Spleen (tissue), 11 donors: ENCODE data around the gene KCNH5. TPM values are rescaled to one million over a fixed set of nuclear protein-coding genes. Genes with fewer than 3 reads are reported as not detected.

Experiments
- DNase-seq: peaks from one replicate; pipeline ENCODE4 v3.0.0-alpha.2; 2020
- H3K27ac ChIP-seq, 8 donors: fragments of 200-600 bp; sonication (generic) in 7 of 8; 1 replicate in 4 of 8; 2 replicates in 4 of 8; pipeline versions ENCODE4 v1.5.0 to v1.8.0; 2016 to 2021; ENCODE audit warnings: inconsistent platforms in 4 of 8, mild to moderate bottlenecking in 4 of 8, moderate library complexity in 1 of 8
- H3K27me3 ChIP-seq, 7 donors: fragments of 200-600 bp; sonication (generic) in 6 of 7; replicated peaks in 1 of 7; 1 replicate in 4 of 7; 2 replicates in 3 of 7; pipeline versions ENCODE4 v1.5.0 to v1.8.0; 2016 to 2021; ENCODE audit warnings: inconsistent platforms in 3 of 7, mild to moderate bottlenecking in 1 of 7
- H3K36me3 ChIP-seq, 6 donors: fragments of 200-600 bp; sonication (generic) in 5 of 6; 1 replicate in 4 of 6; 2 replicates in 2 of 6; pipeline versions ENCODE4 v1.5.0 to v1.8.0; 2016 to 2021; ENCODE audit warnings: inconsistent platforms in 2 of 6
- H3K4me1 ChIP-seq, 6 donors: fragments of 200-600 bp; sonication (generic) in 5 of 6; 1 replicate in 3 of 6; 2 replicates in 3 of 6; pipeline versions ENCODE4 v1.5.0 to v1.8.0; 2016 to 2021; ENCODE audit warnings: inconsistent platforms in 3 of 6
- H3K4me3 ChIP-seq, 8 donors: fragments of 200-600 bp; sonication (generic) in 7 of 8; 1 replicate in 4 of 8; 2 replicates in 4 of 8; pipeline versions ENCODE4 v1.5.0 to v1.8.0; 2016 to 2021; ENCODE audit warnings: inconsistent platforms in 4 of 8, mild to moderate bottlenecking in 4 of 8, moderate library complexity in 2 of 8
- H3K9me3 ChIP-seq, 8 donors: fragments of 200-600 bp; sonication (generic) in 7 of 8; 1 replicate in 4 of 8; 2 replicates in 4 of 8; pipeline versions ENCODE4 v1.5.0 to v1.8.0; 2016 to 2021; ENCODE audit warnings: inconsistent platforms in 4 of 8
- POLR2A ChIP-seq, 3 donors: fragments of 450-650 bp; IDR thresholded peaks; one replicate each; pipeline ENCODE4 v1.5.1; 2017; ENCODE audit warnings: antibody characterized with exemption in 3 of 3, mild to moderate bottlenecking in 1 of 3
- POLR2AphosphoS5 ChIP-seq, 3 donors: sonication (generic); formaldehyde crosslinking; IDR thresholded peaks; one replicate each; pipeline ENCODE4 v1.5.1; 2017; ENCODE audit warnings: antibody characterized with exemption in 3 of 3
- WGBS, 5 donors: extraction: QIAGEN DNeasy Blood & Tissue Kit in 3 of 5; methylation state at CpG; one replicate each; pipeline versions ENCODE4 v1.1.5 to v1.1.7; 2013 to 2018; 5-methylcytosine and 5-hydroxymethylcytosine counted together
- intact Hi-C: fragments of 100-400 bp; cut with DNase I; formaldehyde crosslinking; loops from one replicate; pipeline ENCODE4 v1.15.0; 2023; ENCODE audit warnings: low total_unique reads
- polyA plus RNA-seq, 3 donors: library from polyadenylated mRNA; stranded (reverse); fragments of 200-250 nt; gene quantifications; one replicate each; pipeline ENCODE4 v1.2.1, GENCODE V29; 2013
- total RNA-seq, 7 donors: library from RNA; depleted of rRNA in 3 of 7; stranded (reverse); fragments of >200 nt in 3 of 7; fragmentation: NEBNext Ultra II Directional in 4 of 7; extraction: Animal tissue kit (Norgen Biotek cat#: 25700) in 4 of 7; gene quantifications; one replicate each; pipeline versions ENCODE4 v1.1.0 to v1.2.1, GENCODE V29; 2016 to 2021
- TF ChIP-seq, protein P1 (sequence below), 11 experiments: fragments of 200-600 bp in 7 of 11; fragments of 450-650 bp in 4 of 11; sonication (generic) in 4 of 11; IDR thresholded peaks in 8 of 11; conservative IDR thresholded peaks in 3 of 11; 1 replicate in 7 of 11; 2 replicates in 4 of 11; pipeline versions ENCODE4 v1.4.0 to v1.8.0; 2016 to 2021; ENCODE audit warnings: antibody characterized with exemption in 11 of 11, inconsistent platforms in 4 of 11, mild to moderate bottlenecking in 1 of 11
- donor health status: healthy with polysubstance abuse.
- donor health status: DM: no; HTN: no; CAD: no; lungs with moderate emphysema.
- donor health status: DM: no; HTN: no; CAD: no.
- donor health status: Bipolar disorder and iron deficiency.
- donor health status: healthy.
- donor health status: DM: no; HTN: no; CAD: no.
- donor health status: DM: yes; HTN: yes; CAD: no.

The KCNH5 gene
- total and polyA plus RNA-seq, 10 donors = 0.02 to 0.03 (median 0.03) TPM; not detected in 6

- H3K27me3 ChIP-seq = no peaks in the 10 kb centered on the region
- H3K9me3 ChIP-seq = no peaks in the 10 kb centered on the region
- intact Hi-C loops = no loop called here
- no peak for DNase-seq
- no peak overlapping the region for H3K27ac ChIP-seq
- WGBS, 5 donors = 71 to 90% (median 83%) methylated on average over 4 of the region's 4 CpGs
- no peak overlapping the region for H3K4me3 ChIP-seq
- TF ChIP-seq, protein P1, sequence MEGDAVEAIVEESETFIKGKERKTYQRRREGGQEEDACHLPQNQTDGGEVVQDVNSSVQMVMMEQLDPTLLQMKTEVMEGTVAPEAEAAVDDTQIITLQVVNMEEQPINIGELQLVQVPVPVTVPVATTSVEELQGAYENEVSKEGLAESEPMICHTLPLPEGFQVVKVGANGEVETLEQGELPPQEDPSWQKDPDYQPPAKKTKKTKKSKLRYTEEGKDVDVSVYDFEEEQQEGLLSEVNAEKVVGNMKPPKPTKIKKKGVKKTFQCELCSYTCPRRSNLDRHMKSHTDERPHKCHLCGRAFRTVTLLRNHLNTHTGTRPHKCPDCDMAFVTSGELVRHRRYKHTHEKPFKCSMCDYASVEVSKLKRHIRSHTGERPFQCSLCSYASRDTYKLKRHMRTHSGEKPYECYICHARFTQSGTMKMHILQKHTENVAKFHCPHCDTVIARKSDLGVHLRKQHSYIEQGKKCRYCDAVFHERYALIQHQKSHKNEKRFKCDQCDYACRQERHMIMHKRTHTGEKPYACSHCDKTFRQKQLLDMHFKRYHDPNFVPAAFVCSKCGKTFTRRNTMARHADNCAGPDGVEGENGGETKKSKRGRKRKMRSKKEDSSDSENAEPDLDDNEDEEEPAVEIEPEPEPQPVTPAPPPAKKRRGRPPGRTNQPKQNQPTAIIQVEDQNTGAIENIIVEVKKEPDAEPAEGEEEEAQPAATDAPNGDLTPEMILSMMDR (IDR thresholded peaks at IDR 0.05 in 8 of 11, conservative IDR thresholded peaks at IDR 0.05 in 3 of 11) = no peak
- H3K36me3 ChIP-seq = no peaks in the 10 kb centered on the region
- no peaks in the 10 kb centered on the region for H3K4me1 ChIP-seq
These were observed 155.9 kb downstream of the KCNH5 start for GRCh38 chr14:62889364-62889763.

DNA sequence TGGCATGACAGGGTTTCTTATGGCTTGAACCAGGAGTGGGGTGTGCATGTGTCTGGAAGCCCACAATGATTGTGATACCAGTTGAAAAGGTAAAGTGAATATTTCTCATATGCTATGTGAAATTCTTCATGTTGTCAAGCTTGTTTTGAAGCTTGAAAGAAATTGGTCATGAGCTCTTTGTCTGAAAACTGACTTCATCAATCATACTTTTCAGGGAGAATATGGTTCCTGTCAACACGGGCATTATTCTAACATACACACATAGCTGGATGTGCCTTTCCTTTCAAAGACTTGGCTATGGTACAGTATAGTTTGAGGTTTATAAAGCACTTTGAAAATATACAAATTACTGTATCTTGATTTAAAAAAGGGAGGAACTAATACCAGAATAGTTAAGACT, 158.8 kb downstream of the KCNH5 start:
- 59 to 76% (median 68%) methylated on average over 1 of the region's 1 CpG for WGBS, 5 donors
- TF ChIP-seq POLR2A (IDR thresholded peaks at IDR 0.05) (no peak), POLR2AphosphoS5 (IDR thresholded peaks at IDR 0.05) (no peak)
- TF ChIP-seq, protein P1 (IDR thresholded peaks at IDR 0.05 in 8 of 11, conservative IDR thresholded peaks at IDR 0.05 in 3 of 11) = no peak
- intact Hi-C loops = no loop called here

DNA sequence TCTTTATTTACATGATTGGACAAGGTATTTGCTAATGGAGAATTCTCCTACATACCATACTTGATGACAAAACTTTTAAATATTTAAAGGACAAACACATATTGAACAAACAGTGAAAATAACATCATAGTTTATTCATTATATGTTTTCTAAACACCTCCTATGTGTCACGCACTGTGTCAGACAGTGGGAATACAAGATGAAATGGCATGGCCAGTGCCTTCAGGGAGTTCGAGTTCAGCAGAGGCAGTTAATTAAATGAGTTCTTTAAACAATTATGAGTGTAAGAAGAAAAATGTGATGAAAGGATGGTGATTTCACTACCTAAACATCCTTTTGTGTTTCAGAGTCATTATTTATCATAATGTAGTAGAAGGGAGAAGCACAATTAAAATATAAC, 159.8 kb downstream of the KCNH5 start:
- H3K27ac ChIP-seq = no peak overlapping the region
- no peaks in the 10 kb centered on the region for H3K9me3 ChIP-seq
- WGBS, 5 donors = 74 to 86% (median 79%) methylated on average over 2 of the region's 2 CpGs
- no peak for DNase-seq
- no peak overlapping the region for H3K4me3 ChIP-seq
- TF ChIP-seq, protein P1 (IDR thresholded peaks at IDR 0.05 in 8 of 11, conservative IDR thresholded peaks at IDR 0.05 in 3 of 11) = no peak
- no peak for TF ChIP-seq POLR2AphosphoS5 (IDR thresholded peaks at IDR 0.05)
- TF ChIP-seq POLR2A (IDR thresholded peaks at IDR 0.05) = no peak
- intact Hi-C loops = no loop called here
- no peaks in the 10 kb centered on the region for H3K27me3 ChIP-seq
- H3K36me3 ChIP-seq = no peaks in the 10 kb centered on the region
- H3K4me1 ChIP-seq = no peaks in the 10 kb centered on the region

More for the DNA sequence above, 158.8 kb downstream of the KCNH5 start:
- H3K27ac ChIP-seq = no peak overlapping the region
- DNase-seq = no peak
- no peaks in the 10 kb centered on the region for H3K9me3 ChIP-seq
- no peaks in the 10 kb centered on the region for H3K36me3 ChIP-seq
- no peaks in the 10 kb centered on the region for H3K27me3 ChIP-seq
- H3K4me3 ChIP-seq = no peak overlapping the region
- no peaks in the 10 kb centered on the region for H3K4me1 ChIP-seq

GRCh38 chr14:62882967-62883366, 162.3 kb downstream of the KCNH5 start:
- no peaks in the 10 kb centered on the region for H3K27me3 ChIP-seq
- 79 to 92% (median 87%) methylated on average over 2 of the region's 2 CpGs for WGBS, 5 donors
- H3K9me3 ChIP-seq = peaks cover 0 to 8% (median 0%) of the 10 kb centered on the region in 8 donors
- no peak overlapping the region for H3K4me3 ChIP-seq
- no peak overlapping the region for H3K27ac ChIP-seq
- intact Hi-C loops = no loop called here
- TF ChIP-seq, protein P1 (IDR thresholded peaks at IDR 0.05 in 8 of 11, conservative IDR thresholded peaks at IDR 0.05 in 3 of 11) = no peak
- TF ChIP-seq POLR2A (IDR thresholded peaks at IDR 0.05) (no peak), POLR2AphosphoS5 (IDR thresholded peaks at IDR 0.05) (no peak)
- no peaks in the 10 kb centered on the region for H3K36me3 ChIP-seq
- DNase-seq = no peak
- no peaks in the 10 kb centered on the region for H3K4me1 ChIP-seq
